ENCODE data around the gene TOMM6.
A peak's percentile ranks its signal among the peaks of the same experiment; 100 is the strongest.
"Not testable (repeated sequence)": the region's sequence is repeated elsewhere in the genome, so short reads cannot be mapped to it uniquely, and the experiment has no call there.

TOMM6 gene

DNA sequence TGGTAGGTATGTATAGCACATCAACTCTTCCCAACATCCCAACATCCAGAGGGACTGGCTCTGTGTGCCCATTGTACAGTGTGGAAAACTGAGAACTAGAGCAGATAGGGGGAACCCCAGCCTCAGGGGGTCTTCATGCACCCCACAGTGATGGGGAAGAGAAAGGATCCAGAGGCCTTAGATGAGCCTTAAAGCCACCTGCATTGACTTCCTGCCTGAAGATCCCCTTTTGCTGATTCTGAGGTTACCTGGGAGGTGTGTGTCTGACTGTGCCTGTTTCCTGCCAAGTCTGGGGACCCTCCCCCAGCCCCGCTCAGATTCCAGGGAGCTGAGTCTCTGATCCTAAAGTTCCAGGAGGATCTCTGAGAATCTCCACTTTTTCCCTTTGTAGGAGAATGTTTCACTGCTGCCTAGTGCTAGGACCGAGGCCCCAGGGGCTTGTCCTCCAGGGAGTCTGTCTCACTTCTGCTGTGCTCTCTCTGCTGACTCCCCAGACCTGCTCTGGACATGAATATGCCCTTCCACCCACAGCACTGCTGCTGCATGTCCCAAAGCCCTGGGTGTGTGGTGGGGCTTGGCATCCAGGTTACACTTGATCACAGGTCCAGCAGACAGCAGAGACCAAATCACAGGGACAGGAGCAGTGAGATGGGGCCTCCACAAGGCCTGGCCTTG, 27.5 kb upstream of the TOMM6 start:
- H3K4me3 ChIP-seq (replicated peaks in 1 of 2; ENCODE audit: low read depth in 2 of 2, low read length in 2 of 2): no peak overlapping the region
- DNase-seq (ENCODE audit: low read depth in 2 of 2): no peak

GRCh38 chr6:41763470-41763869, 24.0 kb upstream of the TOMM6 start:
- peak in 1 of 2 donors; percentile 26 for DNase-seq (ENCODE audit: low read depth in 2 of 2)
- TF ChIP-seq, protein P1, sequence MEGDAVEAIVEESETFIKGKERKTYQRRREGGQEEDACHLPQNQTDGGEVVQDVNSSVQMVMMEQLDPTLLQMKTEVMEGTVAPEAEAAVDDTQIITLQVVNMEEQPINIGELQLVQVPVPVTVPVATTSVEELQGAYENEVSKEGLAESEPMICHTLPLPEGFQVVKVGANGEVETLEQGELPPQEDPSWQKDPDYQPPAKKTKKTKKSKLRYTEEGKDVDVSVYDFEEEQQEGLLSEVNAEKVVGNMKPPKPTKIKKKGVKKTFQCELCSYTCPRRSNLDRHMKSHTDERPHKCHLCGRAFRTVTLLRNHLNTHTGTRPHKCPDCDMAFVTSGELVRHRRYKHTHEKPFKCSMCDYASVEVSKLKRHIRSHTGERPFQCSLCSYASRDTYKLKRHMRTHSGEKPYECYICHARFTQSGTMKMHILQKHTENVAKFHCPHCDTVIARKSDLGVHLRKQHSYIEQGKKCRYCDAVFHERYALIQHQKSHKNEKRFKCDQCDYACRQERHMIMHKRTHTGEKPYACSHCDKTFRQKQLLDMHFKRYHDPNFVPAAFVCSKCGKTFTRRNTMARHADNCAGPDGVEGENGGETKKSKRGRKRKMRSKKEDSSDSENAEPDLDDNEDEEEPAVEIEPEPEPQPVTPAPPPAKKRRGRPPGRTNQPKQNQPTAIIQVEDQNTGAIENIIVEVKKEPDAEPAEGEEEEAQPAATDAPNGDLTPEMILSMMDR (IDR thresholded peaks at IDR 0.05; ENCODE audit: low read depth, low read length): no peak
- no peak overlapping the region for H3K4me3 ChIP-seq (replicated peaks in 1 of 2; ENCODE audit: low read depth in 2 of 2, low read length in 2 of 2)

More for the DNA sequence above, 27.5 kb upstream of the TOMM6 start:
- TF ChIP-seq, protein P1 (IDR thresholded peaks at IDR 0.05; ENCODE audit: low read depth, low read length): no peak

DNA sequence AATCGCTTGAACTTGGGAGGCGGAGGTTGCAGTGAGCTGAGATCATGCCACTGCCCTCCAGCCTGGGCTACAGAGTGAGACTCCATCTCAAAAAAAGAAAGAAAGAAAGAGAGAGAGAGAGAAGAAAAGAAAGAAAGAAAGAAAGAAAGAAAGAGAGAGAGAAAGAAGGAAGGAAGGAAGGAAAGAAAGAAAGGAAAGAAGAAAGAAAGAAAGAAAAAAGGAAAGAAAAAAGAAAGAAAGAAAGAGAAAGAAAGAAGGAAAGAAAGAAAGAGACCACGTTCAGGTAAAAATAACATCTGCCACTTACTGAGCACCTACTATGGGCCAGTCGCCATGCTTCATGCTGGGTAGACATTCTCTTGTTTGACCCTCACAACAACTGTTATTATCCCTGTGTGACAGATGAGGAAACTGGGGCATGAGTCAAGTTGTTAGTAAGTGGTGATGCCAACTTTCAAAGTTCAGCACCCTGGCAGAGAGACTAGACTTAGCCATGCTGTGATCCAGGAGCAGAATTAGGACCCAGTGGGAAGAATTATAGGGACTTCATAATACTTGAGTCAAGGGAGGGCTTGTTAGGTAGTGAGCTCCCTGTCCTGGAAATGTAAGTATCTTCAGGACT, 21.3 kb upstream of the TOMM6 start:
- not testable (repeated sequence) for H3K4me3 ChIP-seq (replicated peaks in 1 of 2; ENCODE audit: low read depth in 2 of 2, low read length in 2 of 2)
- peak in 1 of 2 donors; percentile 18 for DNase-seq (ENCODE audit: low read depth in 2 of 2)

- TF ChIP-seq, protein P1 (IDR thresholded peaks at IDR 0.05; ENCODE audit: low read depth, low read length): no peak
- H3K4me3 ChIP-seq (replicated peaks in 1 of 2; ENCODE audit: low read depth in 2 of 2, low read length in 2 of 2): no peak overlapping the region
- peak; percentile 63 to 83 for DNase-seq (ENCODE audit: low read depth in 2 of 2)
Measured at GRCh38 chr6:41767112-41767833, 20.2 kb upstream of the TOMM6 start.

- TF ChIP-seq, protein P1 (IDR thresholded peaks at IDR 0.05; ENCODE audit: low read depth, low read length): no peak
- DNase-seq (ENCODE audit: low read depth in 2 of 2): no peak
Measured at GRCh38 chr6:41768545-41769308, 18.8 kb upstream of the TOMM6 start.

GRCh38 chr6:41769376-41769775, 18.1 kb upstream of the TOMM6 start:
- no peak overlapping the region for H3K4me3 ChIP-seq (replicated peaks in 1 of 2; ENCODE audit: low read depth in 2 of 2, low read length in 2 of 2)
- no peak for DNase-seq (ENCODE audit: low read depth in 2 of 2)
- TF ChIP-seq, protein P1 (IDR thresholded peaks at IDR 0.05; ENCODE audit: low read depth, low read length): no peak

More at GRCh38 chr6:41768545-41769308, 18.8 kb upstream of the TOMM6 start:
- no peak overlapping the region for H3K4me3 ChIP-seq (replicated peaks in 1 of 2; ENCODE audit: low read depth in 2 of 2, low read length in 2 of 2)
